K562 (cell line): Measurements from ENCODE around the gene C16orf96. TPM values are rescaled to one million over a fixed set of nuclear protein-coding genes. Genes with fewer than 3 reads are reported as not detected.

ENCODE experiments used
- ATAC-seq: fragments of 200-7000 bp; cut with Tn5 transposase; 3 replicates; pipeline ENCODE4 v1.9.1; 2020; ENCODE audit warnings: moderate library complexity
- BruUV-seq: library from RNA; stranded (reverse); fragments of 400-500 nt; replicated peaks from 2 replicates; lab custom pipeline; 2021; lab: Mats Ljungman, UMichigan
- CTCF ChIA-PET: fragments of 300-600 bp; formaldehyde crosslinking; extraction: SDS; loops from one replicate; lab custom pipeline; 2021; ENCODE audit warnings: low intra/inter-chr PET ratio; lab: Yijun Ruan, JAX
- POLR2A ChIA-PET: fragments of 300-600, 350-650 bp; sonication (Branson Sonifier 250); formaldehyde crosslinking; extraction: SDS; loops from one replicate; lab custom pipeline; 2021; ENCODE audit warnings: antibody characterized with exemption, inconsistent platforms; lab: Yijun Ruan, JAX
- DNase-seq, 4 experiments: peaks; one replicate each; pipeline versions ENCODE4 v3.0.0 to v3.0.0-alpha.2; 2011 to 2018; ENCODE audit warnings: low spot score in 3 of 4, mixed read lengths in 3 of 4; ENCODE audit errors: extremely low read depth in 1 of 4
- FAIRE-seq: peaks from 2 replicates; lab custom pipeline; 2011; peaks lifted over from hg19 to GRCh38; lab: Jason Lieb, UNC
- H2AFZ ChIP-seq: 2 replicates; pipeline ENCODE4 v1.6.0; 2011; ENCODE audit warnings: low read depth, low read length, control low read depth, inconsistent platforms
- H3K27ac ChIP-seq: fragments of 200-600 bp; 3 replicates; pipeline ENCODE4 v1.8.0; 2011; ENCODE audit warnings: low read depth, mild to moderate bottlenecking, control low read depth, inconsistent platforms, low read length, moderate library complexity, mixed read lengths; ENCODE audit errors: extremely low read depth
- H3K27me3 ChIP-seq, 2 experiments: fragments of 300-600 bp in 1 of 2; 2 replicates in 1 of 2; 3 replicates in 1 of 2; pipeline versions ENCODE4 v1.6.0 to v1.8.0; 2011; ENCODE audit warnings: inconsistent platforms in 2 of 2, low read length in 2 of 2, mild to moderate bottlenecking in 1 of 2, mixed read lengths in 1 of 2, moderate library complexity in 1 of 2; ENCODE audit not compliant: control insufficient read depth in 2 of 2, insufficient read depth in 2 of 2
- H3K36me3 ChIP-seq: fragments of 300-600 bp; 3 replicates; pipeline ENCODE4 v1.8.0; 2011; ENCODE audit warnings: mild to moderate bottlenecking, low read length, inconsistent platforms; ENCODE audit not compliant: control insufficient read depth, insufficient read depth
- H3K4me1 ChIP-seq, 2 experiments: fragments of 200-600 bp in 1 of 2; replicated peaks in 1 of 2; 2 replicates in 1 of 2; 3 replicates in 1 of 2; pipeline versions ENCODE4 v1.5.1 to v1.8.0; 2011; ENCODE audit warnings: inconsistent platforms in 2 of 2, low read length in 2 of 2, mild to moderate bottlenecking in 1 of 2, mixed read lengths in 1 of 2, moderate library complexity in 1 of 2; ENCODE audit not compliant: control insufficient read depth in 2 of 2, insufficient read depth in 2 of 2
- H3K4me2 ChIP-seq: 2 replicates; pipeline ENCODE4 v1.6.1; 2011; ENCODE audit warnings: low read length, control low read depth, inconsistent platforms, mixed read lengths; ENCODE audit not compliant: insufficient read depth
- H3K4me3 ChIP-seq: fragments of 200-600 bp; sonication (generic), shearing (Covaris generic); 2 replicates; pipeline ENCODE4 v1.5.1; 2016; ENCODE audit warnings: control low read depth, inconsistent platforms
- H3K79me2 ChIP-seq: fragments of 200-600 bp; 3 replicates; pipeline ENCODE4 v1.8.0; 2011; ENCODE audit warnings: low read length, inconsistent platforms; ENCODE audit not compliant: control insufficient read depth, insufficient read depth
- H3K9ac ChIP-seq, 2 experiments: 2 replicates each; pipeline versions ENCODE4 v1.6.0 to v1.6.1; 2011; ENCODE audit warnings: low read depth in 2 of 2, low read length in 2 of 2, control low read depth in 1 of 2, inconsistent platforms in 1 of 2, mild to moderate bottlenecking in 1 of 2, mixed read lengths in 1 of 2; ENCODE audit not compliant: insufficient read depth in 1 of 2
- H3K9me1 ChIP-seq: one replicate; pipeline ENCODE4 v1.6.0; 2011; ENCODE audit warnings: inconsistent platforms, mild to moderate bottlenecking, low read length, moderate library complexity; ENCODE audit not compliant: control insufficient read depth, insufficient read depth
- H3K9me3 ChIP-seq: replicated peaks from 2 replicates; pipeline ENCODE4 v1.5.1; 2011; ENCODE audit warnings: low read depth, low read length, inconsistent platforms; ENCODE audit not compliant: control insufficient read depth, insufficient read depth
- H4K20me1 ChIP-seq: replicated peaks from 2 replicates; pipeline ENCODE4 v1.6.1; 2011; ENCODE audit warnings: low read length, inconsistent platforms, mixed read lengths; ENCODE audit not compliant: control insufficient read depth, insufficient read depth
- BHLHE40 ChIP-seq: IDR thresholded peaks from 2 replicates; pipeline ENCODE4 v1.6.1; 2011; ENCODE audit warnings: low read length, improper control_type of control experiment
- ETV6 ChIP-seq, 3 experiments: fragments of 150-350 bp in 1 of 3; sonication (generic) in 1 of 3; formaldehyde crosslinking in 1 of 3; IDR thresholded peaks; 2 replicates each; pipeline versions ENCODE4 v1.6.1 to v1.8.0; 2014 to 2022; ENCODE audit warnings: borderline replicate concordance in 2 of 3, low read depth in 2 of 3, antibody characterized with exemption in 1 of 3, low read length in 1 of 3, mild to moderate bottlenecking in 1 of 3, missing genetic modification reagents in 1 of 3
- FOXP4 ChIP-seq: sonication (generic); formaldehyde crosslinking; IDR thresholded peaks from 2 replicates; pipeline ENCODE4 v1.8.0; 2022; ENCODE audit warnings: mild to moderate bottlenecking, missing genetic modification reagents, borderline replicate concordance
- L3MBTL2 ChIP-seq: fragments of 450-650 bp; IDR thresholded peaks from 2 replicates; pipeline ENCODE4 v1.6.1; 2016; ENCODE audit warnings: mild to moderate bottlenecking, moderate library complexity
- NR2C2 ChIP-seq, 2 experiments: fragments of 200-800 bp in 1 of 2; sonication (Bioruptor generic) in 1 of 2; sonication (generic) in 1 of 2; formaldehyde crosslinking in 1 of 2; IDR thresholded peaks; 2 replicates each; pipeline versions ENCODE4 v1.6.1 to v1.8.0; 2016 to 2022; ENCODE audit warnings: mild to moderate bottlenecking in 1 of 2, missing compliant biosample characterization in 1 of 2, missing genetic modification characterization in 1 of 2, missing genetic modification reagents in 1 of 2
- NRF1 ChIP-seq, 2 experiments: fragments of 450-650 bp; IDR thresholded peaks in 1 of 2; conservative IDR thresholded peaks in 1 of 2; 2 replicates each; pipeline ENCODE4 v1.6.1; 2014; ENCODE audit warnings: mild to moderate bottlenecking in 2 of 2
- OTX1 ChIP-seq: fragments of 450-650 bp; formaldehyde crosslinking; IDR thresholded peaks from 2 replicates; pipeline ENCODE4 v1.4.0; 2022; ENCODE audit warnings: mild to moderate bottlenecking
- PCBP2 ChIP-seq: fragments of 200-400 bp; formaldehyde crosslinking; IDR thresholded peaks from 2 replicates; pipeline ENCODE4 v1.6.1; 2018; ENCODE audit warnings: low read length, low read depth, mild to moderate bottlenecking, moderate library complexity; ENCODE audit not compliant: poor library complexity, severe bottlenecking
- PHB2 ChIP-seq: fragments of 450-650 bp; IDR thresholded peaks from 2 replicates; pipeline ENCODE4 v1.6.1; 2017; ENCODE audit warnings: low read depth
- SMAD1 ChIP-seq: fragments of 150-350 bp; IDR thresholded peaks from 2 replicates; pipeline ENCODE4 v1.6.1; 2014; ENCODE audit warnings: low read length, low read depth; ENCODE audit not compliant: partially characterized antibody
- USF2 ChIP-seq: sonication (generic); formaldehyde crosslinking; IDR thresholded peaks from 2 replicates; pipeline ENCODE4 v1.5.0; 2020; ENCODE audit warnings: missing genetic modification reagents
- VEZF1 ChIP-seq: fragments of 200-800 bp; sonication (Bioruptor generic); IDR thresholded peaks from 2 replicates; pipeline ENCODE4 v1.6.1; 2017; ENCODE audit warnings: missing genetic modification characterization, missing compliant biosample characterization
- ZNF174 ChIP-seq: fragments of 250-450 bp; sonication (Bioruptor Pico); IDR thresholded peaks from 2 replicates; pipeline ENCODE4 v1.4.0; 2020; ENCODE audit warnings: mild to moderate bottlenecking
- ZNF408 ChIP-seq: fragments of 250-450 bp; sonication (Bioruptor Pico); IDR thresholded peaks from 2 replicates; pipeline ENCODE4 v1.4.0; 2020; ENCODE audit warnings: low read depth, mild to moderate bottlenecking, moderate library complexity
- WGBS: fragments of 100-300 bp; shearing (Covaris generic); methylation state at CpG from one replicate; pipeline ENCODE4 v1.1.6; 2016; ENCODE audit warnings: low coverage, mixed read lengths; ENCODE audit not compliant: insufficient coverage; ENCODE audit errors: missing lambda C conversion rate; 5-methylcytosine and 5-hydroxymethylcytosine counted together
- in situ Hi-C: fragments of 300-500 bp; cut with MboI; formaldehyde crosslinking; loops from 4 replicates; pipeline ENCODE4 v1.15.0; 2018; ENCODE audit warnings: inconsistent platforms, mixed read lengths
- intact Hi-C: fragments of 100-400 bp; cut with micrococcal nuclease; formaldehyde crosslinking; loops from 2 replicates; pipeline ENCODE4 v1.14.2; 2022
- polyA plus RNA-seq, 8 experiments: library from polyadenylated mRNA; depleted of rRNA in 4 of 8; stranded (reverse) in 5 of 8; unstranded in 3 of 8; fragments of >200 nt; fragmentation: Nextera tagmentation in 2 of 8; fragmentation: Illumina TruSeq in 1 of 8; extraction: Ambion mirVana in 2 of 8; extraction: Trizol in 1 of 8; gene quantifications; 2 replicates each; pipeline versions ENCODE4 v1.2.1 to v1.2.3, GENCODE V29; 2011 to 2014; ENCODE audit warnings: inconsistent platforms in 1 of 8, missing spikeins in 1 of 8
- total RNA-seq, 7 experiments: library from RNA; depleted of rRNA in 6 of 7; stranded (reverse); fragments of >200 nt in 6 of 7; fragmentation: Illumina TruSeq in 2 of 7; extraction: Trizol in 2 of 7; gene quantifications; 2 replicates each; pipeline versions ENCODE4 v1.2.1 to v1.2.3, GENCODE V29; 2011 to 2021; ENCODE audit warnings: low replicate concordance in 1 of 7

The C16orf96 gene
- total and polyA plus RNA-seq, 9 of the 15 experiments (the other 6 are each of a cell fraction or from before 2014, with no cell fraction given): not detected

- H3K4me3 ChIP-seq: no peak overlapping the region
- H3K4me1 ChIP-seq: peaks cover 0 to 10% of the 10 kb centered on the region in 2 experiments; a peak in 3 of 5 replicates
- intact Hi-C loops: no loop called here
- in situ Hi-C loops: no loop called here
- H3K9me3 ChIP-seq: no peaks in the 10 kb centered on the region; the same call in 1 of the 2 replicates
- peaks cover 30 to 45% of the 10 kb centered on the region in 2 experiments for H3K27me3 ChIP-seq
- FAIRE-seq (no peak), DNase-seq (peak; percentile 37 to 48 (median 46)), ATAC-seq (peak; percentile 41; the same call in 2 of the 3 replicates)
- BruUV-seq: no TSS peak
- H2AFZ ChIP-seq: no peak overlapping the region; the same call in 1 of the 2 replicates
- 10% methylated on average over 10 of the region's 10 CpGs for WGBS
- ChIA-PET POLR2A (no interaction called here), CTCF (no interaction called here)
- peak overlapping the region in 1 of 2 experiments; percentile 14; a peak in 1 of 4 replicates for H3K9ac ChIP-seq
- no peaks in the 10 kb centered on the region for H3K36me3 ChIP-seq
- no peak overlapping the region for H3K27ac ChIP-seq
- H3K4me2 ChIP-seq: no peak overlapping the region
- H4K20me1 ChIP-seq: no peaks in the 10 kb centered on the region
- H3K79me2 ChIP-seq: no peaks in the 10 kb centered on the region
- peaks cover 2% of the 10 kb centered on the region for H3K9me1 ChIP-seq
- no peak for TF ChIP-seq PHB2
- TF ChIP-seq SMAD1: no peak
- TF ChIP-seq PCBP2: no peak
- no peak for TF ChIP-seq OTX1
- TF ChIP-seq NR2C2 (CRISPR knock-in tag; IDR thresholded peaks at IDR 0.05): peak; percentile 56; the same call in 1 of the 2 replicates
- TF ChIP-seq NR2C2 (tag; IDR thresholded peaks at IDR 0.05): peak; percentile 85; the same call in 1 of the 2 replicates
- TF ChIP-seq BHLHE40: 0 out of 2 replicates have a peak, but pooled peaks have one; percentile 8
- TF ChIP-seq VEZF1: no peak
- TF ChIP-seq ZNF408 (CRISPR knock-in tag): no peak
- TF ChIP-seq USF2 (CRISPR knock-in tag): peak; percentile 40; the same call in 1 of the 2 replicates
- TF ChIP-seq ETV6 (IDR thresholded peaks at IDR 0.05; ENCODE audit: borderline replicate concordance in 1 of 2, low read depth in 2 of 2, low read length in 1 of 2): no peak
- no peak for TF ChIP-seq ETV6 (CRISPR knock-in tag; IDR thresholded peaks at IDR 0.05; ENCODE audit: borderline replicate concordance)
- no peak for TF ChIP-seq FOXP4 (CRISPR knock-in tag)
- 0 out of 2 replicates have a peak, but pooled peaks have one; percentile 25 for TF ChIP-seq L3MBTL2
- peak; percentile 42 to 55; a peak in 3 of 4 replicates for TF ChIP-seq NRF1 (conservative IDR thresholded peaks at IDR 0.05 in 1 of 2, IDR thresholded peaks at IDR 0.05 in 1 of 2)
- TF ChIP-seq ZNF174 (CRISPR knock-in tag): no peak
Measured at GRCh38 chr16:4557973-4558372, 1.8 kb downstream of the C16orf96 start.
